BE2C (cell line): ENCODE measurements around the gene KIRREL3.

Experiments
- DNase-seq: peaks from one replicate; pipeline ENCODE4 v3.0.0-alpha.2; 2020
- H3K27me3 ChIP-seq: fragments of 250-450 bp; sonication (Bioruptor Pico); 2 replicates; pipeline ENCODE4 v1.5.1; 2020; ENCODE audit warnings: mild to moderate bottlenecking
- H3K36me3 ChIP-seq: fragments of 250-450 bp; sonication (Bioruptor Pico); 2 replicates; pipeline ENCODE4 v1.5.1; 2020; ENCODE audit warnings: mild to moderate bottlenecking
- H3K4me1 ChIP-seq: fragments of 250-450 bp; sonication (Bioruptor Pico); 2 replicates; pipeline ENCODE4 v1.5.1; 2020
- H3K4me3 ChIP-seq: 2 replicates; pipeline ENCODE4 v1.5.1; 2011; ENCODE audit warnings: low read depth, low read length
- H3K9me3 ChIP-seq: fragments of 250-450 bp; sonication (Bioruptor Pico); 2 replicates; pipeline ENCODE4 v1.5.1; 2020
- CTCF ChIP-seq: IDR thresholded peaks from 2 replicates; pipeline ENCODE4 v1.5.1; 2012; ENCODE audit warnings: mild to moderate bottlenecking, low read depth, low read length

Gene KIRREL3

GRCh38 chr11:126542334-126543015, 458.1 kb downstream of the KIRREL3 start:
- Histone ChIP-seq H3K27me3 (no peaks in the 10 kb centered on the region), H3K9me3 (no peaks in the 10 kb centered on the region), H3K4me1 (peaks cover 23% of the 10 kb centered on the region), H3K4me3 (no peak overlapping the region), H3K36me3 (no peaks in the 10 kb centered on the region)
- no peak for TF ChIP-seq CTCF
- DNase-seq: no peak

- Histone ChIP-seq H3K9me3 (no peaks in the 10 kb centered on the region), H3K4me1 (no peaks in the 10 kb centered on the region), H3K36me3 (no peaks in the 10 kb centered on the region), H3K4me3 (no peak overlapping the region), H3K27me3 (no peaks in the 10 kb centered on the region)
- no peak for TF ChIP-seq CTCF
- no peak for DNase-seq
Measured at GRCh38 chr11:126538071-126538470, 462.5 kb downstream of the KIRREL3 start.

GRCh38 chr11:126537492-126537891, 463.1 kb downstream of the KIRREL3 start:
- H3K4me1 ChIP-seq: no peaks in the 10 kb centered on the region
- DNase-seq: no peak
- H3K4me3 ChIP-seq: no peak overlapping the region
- no peaks in the 10 kb centered on the region for H3K9me3 ChIP-seq
- TF ChIP-seq CTCF: no peak
- H3K27me3 ChIP-seq: no peaks in the 10 kb centered on the region
- no peaks in the 10 kb centered on the region for H3K36me3 ChIP-seq

- TF ChIP-seq CTCF: no peak
- no peaks in the 10 kb centered on the region for H3K27me3 ChIP-seq
- no peak for DNase-seq
- no peak overlapping the region for H3K4me3 ChIP-seq
- H3K36me3 ChIP-seq: no peaks in the 10 kb centered on the region
- H3K9me3 ChIP-seq: no peaks in the 10 kb centered on the region
- H3K4me1 ChIP-seq: no peaks in the 10 kb centered on the region
Measured at GRCh38 chr11:126534141-126534805, 466.3 kb downstream of the KIRREL3 start.

GRCh38 chr11:126533560-126533959, 467.0 kb downstream of the KIRREL3 start:
- no peaks in the 10 kb centered on the region for H3K36me3 ChIP-seq
- no peak for TF ChIP-seq CTCF
- H3K27me3 ChIP-seq: no peaks in the 10 kb centered on the region
- H3K9me3 ChIP-seq: no peaks in the 10 kb centered on the region
- no peaks in the 10 kb centered on the region; the same call in 1 of the 2 replicates for H3K4me1 ChIP-seq
- DNase-seq: no peak
- H3K4me3 ChIP-seq: no peak overlapping the region

- no peaks in the 10 kb centered on the region for H3K36me3 ChIP-seq
- H3K4me1 ChIP-seq: peaks cover 6% of the 10 kb centered on the region
- H3K9me3 ChIP-seq: no peaks in the 10 kb centered on the region
- no peak for DNase-seq
- TF ChIP-seq CTCF: no peak
- no peak overlapping the region for H3K4me3 ChIP-seq
- no peaks in the 10 kb centered on the region for H3K27me3 ChIP-seq
Measured at GRCh38 chr11:126530416-126530815, 470.2 kb downstream of the KIRREL3 start.
